HFFc6 (cell line): ENCODE measurements around the gene TBL3. TPM values are rescaled to one million over a fixed set of nuclear protein-coding genes. Genes with fewer than 3 reads are reported as not detected.
A peak's percentile ranks its signal among the peaks of the same experiment; 100 is the strongest.

Experiments
- DNase-seq: peaks from one replicate; pipeline ENCODE4 v3.0.0-alpha.2; 2018
- H3K27ac Mint-ChIP-seq: 2 replicates; pipeline ENCODE4 v1.8.0; 2020; ENCODE audit warnings: mild to moderate bottlenecking, mixed read lengths
- H3K27me3 Mint-ChIP-seq: 2 replicates; pipeline ENCODE4 v1.8.0; 2021; ENCODE audit warnings: mild to moderate bottlenecking, moderate library complexity, mixed read lengths; ENCODE audit not compliant: insufficient read depth
- H3K36me3 Mint-ChIP-seq: 2 replicates; pipeline ENCODE4 v1.8.0; 2021; ENCODE audit warnings: low read depth, mixed read lengths
- H3K4me1 Mint-ChIP-seq: 2 replicates; pipeline ENCODE4 v1.8.0; 2020; ENCODE audit warnings: low read depth, mixed read lengths
- H3K4me3 Mint-ChIP-seq: 2 replicates; pipeline ENCODE4 v1.8.0; 2020; ENCODE audit warnings: mild to moderate bottlenecking, moderate library complexity, mixed read lengths
- H3K9me3 Mint-ChIP-seq: 2 replicates; pipeline ENCODE4 v1.8.0; 2020; ENCODE audit warnings: mild to moderate bottlenecking, mixed read lengths
- total RNA-seq, 6 experiments: library from RNA; stranded (reverse); fragmentation: NEBNext Ultra II Directional; extraction: Animal tissue kit (Norgen Biotek cat#: 25700); gene quantifications; 2 replicates in 1 of 6; 3 replicates in 5 of 6; pipeline ENCODE4 v1.2.3, GENCODE V29; 2021
- TF ChIP-seq, protein P1 (sequence below): fragments of 200-600 bp; sonication (generic); IDR thresholded peaks from 2 replicates; pipeline ENCODE4 v1.5.0; 2021; ENCODE audit warnings: antibody characterized with exemption, mild to moderate bottlenecking

The TBL3 gene
- total RNA-seq, 6 experiments from 2014 or later: 42.4 to 47.3 (median 44.1) TPM

DNA sequence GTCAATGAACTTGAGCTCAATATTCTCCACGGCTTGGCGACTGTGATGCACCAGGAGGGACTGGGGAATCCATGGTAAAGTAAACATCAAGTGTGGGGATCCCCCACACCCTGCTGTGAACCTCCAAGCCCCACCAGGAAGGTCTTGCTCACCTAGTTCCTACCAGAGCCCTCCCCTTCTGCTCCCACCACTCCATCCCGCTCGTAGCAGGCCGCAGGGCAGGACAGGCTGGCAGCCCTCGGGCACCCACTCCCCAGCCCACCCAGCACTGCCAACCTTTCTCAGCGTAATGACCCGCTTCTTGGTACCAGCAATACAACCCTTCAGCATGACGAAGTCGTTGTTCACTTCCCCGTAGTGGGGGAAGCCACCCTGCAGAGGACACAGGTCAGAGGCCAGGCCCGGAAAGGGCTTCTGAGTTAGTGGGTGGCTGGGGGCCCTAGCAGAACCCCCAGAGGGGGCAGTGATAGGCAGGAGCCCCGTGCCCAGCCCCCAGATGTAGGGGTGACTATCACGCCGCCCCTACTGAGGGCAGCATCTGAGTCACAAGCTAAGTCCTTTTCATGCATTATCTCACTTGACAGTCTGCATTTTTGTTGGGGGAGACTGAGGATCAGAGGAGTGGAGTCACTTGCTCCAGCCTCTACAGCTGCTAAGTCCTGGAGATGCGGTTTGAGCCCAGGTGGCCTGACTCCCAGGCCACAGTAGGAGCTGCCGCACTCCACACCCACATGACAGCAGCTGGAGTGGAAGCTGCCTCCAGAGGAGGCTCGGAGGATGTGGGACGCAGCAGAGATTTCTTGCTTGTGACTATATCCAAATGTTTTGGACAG, 26.1 kb upstream of the TBL3 start:
- no peak for DNase-seq
- no peaks in the 10 kb centered on the region for H3K9me3 Mint-ChIP-seq
- H3K36me3 Mint-ChIP-seq: no peaks in the 10 kb centered on the region
- peaks cover 9% of the 10 kb centered on the region for H3K4me1 Mint-ChIP-seq
- no peak overlapping the region for H3K27ac Mint-ChIP-seq
- H3K4me3 Mint-ChIP-seq: no peak overlapping the region
- H3K27me3 Mint-ChIP-seq: peaks cover 6% of the 10 kb centered on the region
- TF ChIP-seq, protein P1, sequence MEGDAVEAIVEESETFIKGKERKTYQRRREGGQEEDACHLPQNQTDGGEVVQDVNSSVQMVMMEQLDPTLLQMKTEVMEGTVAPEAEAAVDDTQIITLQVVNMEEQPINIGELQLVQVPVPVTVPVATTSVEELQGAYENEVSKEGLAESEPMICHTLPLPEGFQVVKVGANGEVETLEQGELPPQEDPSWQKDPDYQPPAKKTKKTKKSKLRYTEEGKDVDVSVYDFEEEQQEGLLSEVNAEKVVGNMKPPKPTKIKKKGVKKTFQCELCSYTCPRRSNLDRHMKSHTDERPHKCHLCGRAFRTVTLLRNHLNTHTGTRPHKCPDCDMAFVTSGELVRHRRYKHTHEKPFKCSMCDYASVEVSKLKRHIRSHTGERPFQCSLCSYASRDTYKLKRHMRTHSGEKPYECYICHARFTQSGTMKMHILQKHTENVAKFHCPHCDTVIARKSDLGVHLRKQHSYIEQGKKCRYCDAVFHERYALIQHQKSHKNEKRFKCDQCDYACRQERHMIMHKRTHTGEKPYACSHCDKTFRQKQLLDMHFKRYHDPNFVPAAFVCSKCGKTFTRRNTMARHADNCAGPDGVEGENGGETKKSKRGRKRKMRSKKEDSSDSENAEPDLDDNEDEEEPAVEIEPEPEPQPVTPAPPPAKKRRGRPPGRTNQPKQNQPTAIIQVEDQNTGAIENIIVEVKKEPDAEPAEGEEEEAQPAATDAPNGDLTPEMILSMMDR: no peak

DNA sequence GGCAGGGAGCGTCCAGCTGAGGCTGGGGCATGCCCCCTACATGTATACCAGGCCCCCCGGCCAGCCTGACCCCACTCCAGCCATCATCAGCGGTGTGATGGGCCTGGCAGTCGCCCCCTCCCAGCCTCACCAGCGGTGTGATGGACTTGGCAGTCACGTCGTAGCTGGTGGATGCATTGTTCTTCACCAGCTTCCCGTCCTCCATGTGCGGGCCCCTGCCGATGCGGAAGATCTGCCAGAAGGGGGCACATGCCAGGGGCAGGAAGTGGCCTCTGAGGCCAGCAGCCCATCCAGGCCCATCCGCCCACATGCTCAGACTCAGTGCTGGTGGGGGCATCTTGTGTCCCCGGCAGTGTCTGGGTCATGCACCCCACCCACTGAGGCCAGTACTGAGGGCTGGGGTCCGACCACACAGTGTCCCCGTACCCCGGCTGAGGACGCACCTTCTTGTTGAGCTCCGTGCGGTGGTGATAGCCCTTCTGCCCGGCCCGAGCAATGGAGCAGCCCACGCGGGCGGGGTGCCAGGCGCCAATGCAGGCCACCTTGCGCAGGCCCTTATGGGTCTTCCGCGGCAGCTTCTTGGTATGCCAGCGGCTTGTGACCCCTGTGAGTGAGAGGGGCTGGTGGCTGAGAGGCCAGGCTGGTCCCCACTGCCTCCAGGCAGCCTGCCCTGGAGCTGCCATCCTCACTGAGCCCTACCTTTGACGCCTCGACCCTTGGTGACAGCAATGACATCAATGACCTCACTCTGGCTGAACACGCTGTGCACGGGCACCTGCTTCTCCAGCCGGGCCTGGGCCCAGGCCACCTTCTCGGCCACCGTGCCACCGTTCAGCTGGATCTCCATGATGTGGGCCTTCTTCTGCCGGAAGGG, 25.1 kb upstream of the TBL3 start:
- H3K27me3 Mint-ChIP-seq: peaks cover 9% of the 10 kb centered on the region
- no peak overlapping the region for H3K27ac Mint-ChIP-seq
- H3K4me1 Mint-ChIP-seq: peaks cover 4% of the 10 kb centered on the region
- no peak for DNase-seq
- no peak overlapping the region for H3K4me3 Mint-ChIP-seq
- H3K36me3 Mint-ChIP-seq: no peaks in the 10 kb centered on the region
- TF ChIP-seq, protein P1: 0 out of 2 replicates have a peak, but pooled peaks have one; percentile 17
- no peaks in the 10 kb centered on the region for H3K9me3 Mint-ChIP-seq

DNA sequence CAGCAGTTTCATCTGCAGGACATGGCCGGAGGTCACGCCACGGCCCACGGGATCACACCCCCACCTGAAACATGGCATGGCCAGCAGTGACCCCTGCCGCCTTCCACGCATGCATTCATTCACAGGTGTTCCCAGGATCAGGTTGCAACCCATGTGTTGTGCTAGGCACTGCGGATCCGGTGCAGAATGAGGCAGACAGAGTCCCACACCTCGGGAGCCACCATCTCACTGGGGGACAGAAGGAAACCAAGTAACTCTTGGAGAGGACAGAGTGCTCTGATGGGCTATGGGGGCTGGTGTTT, 24.5 kb upstream of the TBL3 start:
- no peak overlapping the region for H3K4me3 Mint-ChIP-seq
- no peaks in the 10 kb centered on the region for H3K36me3 Mint-ChIP-seq
- peaks cover 9% of the 10 kb centered on the region for H3K27me3 Mint-ChIP-seq
- no peaks in the 10 kb centered on the region for H3K9me3 Mint-ChIP-seq
- H3K27ac Mint-ChIP-seq: no peak overlapping the region
- TF ChIP-seq, protein P1: no peak
- H3K4me1 Mint-ChIP-seq: no peaks in the 10 kb centered on the region
- no peak for DNase-seq

DNA sequence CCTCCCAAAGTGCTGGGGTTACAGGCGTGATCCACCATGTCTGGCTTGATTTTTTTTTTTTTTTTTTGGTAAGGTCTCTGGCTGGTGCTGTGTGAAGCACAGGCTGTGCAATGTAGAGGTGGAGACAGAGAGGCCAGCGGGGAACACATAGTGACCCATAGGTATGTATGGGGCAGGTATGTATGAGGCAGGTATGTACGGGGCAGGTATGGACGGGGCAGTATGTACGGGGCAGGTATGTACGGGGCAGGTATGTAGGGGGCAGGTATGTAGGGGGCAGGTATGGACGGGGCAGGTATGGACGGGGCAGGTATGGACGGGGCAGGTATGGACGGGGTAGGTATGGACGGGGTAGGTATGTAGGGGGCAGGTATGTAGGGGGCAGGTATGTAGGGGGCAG, 22.3 kb upstream of the TBL3 start:
- Mint-ChIP-seq H3K27me3 (peaks cover 7% of the 10 kb centered on the region), H3K9me3 (no peaks in the 10 kb centered on the region), H3K36me3 (no peaks in the 10 kb centered on the region), H3K27ac (no peak overlapping the region), H3K4me3 (no peak overlapping the region), H3K4me1 (no peaks in the 10 kb centered on the region)
- DNase-seq: no peak
- TF ChIP-seq, protein P1: no peak

DNA sequence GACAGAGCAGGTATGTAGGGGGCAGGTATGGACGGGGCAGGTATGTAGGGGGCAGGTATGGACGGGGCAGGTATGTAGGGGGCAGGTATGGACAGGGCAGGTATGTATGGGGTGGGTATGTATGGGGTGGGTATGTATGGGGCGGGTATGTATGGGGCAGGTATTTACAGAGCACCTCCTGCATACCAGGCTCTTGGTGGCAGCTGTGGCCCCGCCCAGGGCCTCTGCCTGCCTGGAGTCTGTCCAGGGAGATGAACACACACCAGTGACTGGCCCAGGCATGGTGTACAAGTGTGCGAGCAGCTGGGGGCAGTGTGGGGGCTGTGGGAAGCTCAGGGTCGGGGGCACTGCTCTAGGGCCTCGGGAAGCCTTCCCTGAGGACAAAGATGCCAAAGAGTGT, 21.8 kb upstream of the TBL3 start:
- TF ChIP-seq, protein P1: no peak
- H3K36me3 Mint-ChIP-seq: no peaks in the 10 kb centered on the region
- peaks cover 9% of the 10 kb centered on the region for H3K27me3 Mint-ChIP-seq
- no peak overlapping the region for H3K27ac Mint-ChIP-seq
- no peak for DNase-seq
- no peak overlapping the region for H3K4me3 Mint-ChIP-seq
- no peaks in the 10 kb centered on the region for H3K4me1 Mint-ChIP-seq
- no peaks in the 10 kb centered on the region for H3K9me3 Mint-ChIP-seq
